Ishikawa (cell line): ENCODE results near the gene CDC20.

ENCODE experiments used
- CEBPB ChIP-seq: IDR thresholded peaks from 2 replicates; pipeline ENCODE4 v1.6.1; 2012
- EP300 ChIP-seq: IDR thresholded peaks from 2 replicates; pipeline ENCODE4 v1.6.1; 2012; ENCODE audit warnings: borderline replicate concordance
- FOXM1 ChIP-seq: IDR thresholded peaks from 2 replicates; pipeline ENCODE4 v1.6.1; 2012; ENCODE audit warnings: low read depth, borderline replicate concordance
- MAX ChIP-seq: IDR thresholded peaks from 2 replicates; pipeline ENCODE4 v1.6.1; 2012
- RAD21 ChIP-seq: IDR thresholded peaks from 2 replicates; pipeline ENCODE4 v1.6.1; 2012; ENCODE audit warnings: low read depth
- REST ChIP-seq: IDR thresholded peaks from 2 replicates; pipeline ENCODE4 v1.6.1; 2012; ENCODE audit warnings: low read depth, mild to moderate bottlenecking
- TAF1 ChIP-seq: IDR thresholded peaks from 2 replicates; pipeline ENCODE4 v1.6.1; 2012; ENCODE audit warnings: low read depth, mild to moderate bottlenecking
- USF1 ChIP-seq: IDR thresholded peaks from 2 replicates; pipeline ENCODE4 v1.6.1; 2012
- ZBTB7A ChIP-seq: IDR thresholded peaks from 2 replicates; pipeline ENCODE4 v1.6.1; 2012; ENCODE audit warnings: low read depth

- TF ChIP-seq TAF1 (no peak), RAD21 (no peak), USF1 (no peak), FOXM1 (no peak), MAX (no peak), REST (no peak), ZBTB7A (no peak), EP300 (no peak), CEBPB (no peak)
Observed at GRCh38 chr1:43396059-43396458, 37.3 kb downstream of the CDC20 start.
